Large intestine (tissue), 12 donors: ENCODE results near the gene LCN6. TPM values are rescaled to one million over a fixed set of nuclear protein-coding genes. Genes with fewer than 3 reads are reported as not detected.
"Not testable (repeated sequence)": the region's sequence is repeated elsewhere in the genome, so short reads cannot be mapped to it uniquely, and the experiment has no call there.

Experiments used
- DNase-seq, 2 donors: peaks; one replicate each; pipeline versions ENCODE4 v3.0.0 to v3.0.0-alpha.2; 2013
- H3K27ac ChIP-seq: one replicate; pipeline ENCODE4 v1.5.1; 2013; ENCODE audit warnings: low read length
- H3K27me3 ChIP-seq: 2 replicates; pipeline ENCODE4 v1.6.1; 2013; ENCODE audit warnings: low read length; ENCODE audit not compliant: control insufficient read depth, insufficient read depth
- H3K36me3 ChIP-seq: 2 replicates; pipeline ENCODE4 v1.6.1; 2013; ENCODE audit warnings: low read length; ENCODE audit not compliant: control insufficient read depth, insufficient read depth
- H3K4me1 ChIP-seq: one replicate; pipeline ENCODE4 v1.6.1; 2013; ENCODE audit warnings: low read length; ENCODE audit not compliant: control insufficient read depth, insufficient read depth
- H3K4me3 ChIP-seq: one replicate; pipeline ENCODE4 v1.5.1; 2013; ENCODE audit warnings: low read length
- H3K9me3 ChIP-seq: one replicate; pipeline ENCODE4 v1.6.1; 2013; ENCODE audit warnings: mild to moderate bottlenecking, low read depth, low read length, moderate library complexity; ENCODE audit not compliant: control insufficient read depth
- WGBS: methylation state at CpG from one replicate; pipeline ENCODE4 v1.1.5; 2013; ENCODE audit warnings: low lambda C conversion rate; ENCODE audit not compliant: insufficient coverage; 5-methylcytosine and 5-hydroxymethylcytosine counted together
- long read RNA-seq, 11 donors: transcript quantifications; one replicate each; lab custom pipeline, GENCODE V29; 2026
- polyA plus RNA-seq: library from polyadenylated mRNA; unstranded; fragments of 120-200 nt; gene quantifications from one replicate; pipeline ENCODE4 v1.2.1, GENCODE V29; 2013

Gene LCN6
- polyA plus RNA-seq = 2.8 TPM
- long read RNA-seq, donor 1 = 0 reads
- long read RNA-seq, donor 2 = 0 reads
- long read RNA-seq, donor 3 = 0 reads
- long read RNA-seq, donor 4 = 0 reads
- long read RNA-seq, donor 5 = 0 reads
- long read RNA-seq, donor 6 = 0 reads
- long read RNA-seq, donor 7 = 0 reads
- long read RNA-seq, donor 8, partial matches to known transcripts = 0 of 1 reads
- long read RNA-seq, donor 8, other reads (novel, unspliced or antisense) = 0 of 1 reads
- long read RNA-seq, donor 9 = 0 reads
- long read RNA-seq, donor 10 = 0 reads
- long read RNA-seq, donor 11 = 0 reads

- no peak for DNase-seq
- Histone ChIP-seq H3K36me3 (no peaks in the 10 kb centered on the region), H3K4me3 (no peak within 1 kb of the TSS), H3K9me3 (peaks cover 10% of the 10 kb centered on the region), H3K4me1 (peaks cover under 1% of the 10 kb centered on the region), H3K27me3 (peaks cover 2% of the 10 kb centered on the region), H3K27ac (no peak within 1 kb of the TSS)
- no CpG with 5 or more reads among the region's 8 CpGs for WGBS
Observed at GRCh38 chr9:136748201-136748600, at the start of gene LCN6. Gene LCN6, minus strand, starts transcription at chr9:136748525. Its CDS starts 42 bp downstream, at chr9:136748483.

GRCh38 chr9:136796775-136797347, 48.5 kb upstream of the LCN6 start:
- H3K4me1 ChIP-seq = peaks cover 84% of the 10 kb centered on the region
- H3K4me3 ChIP-seq = not testable (repeated sequence)
- WGBS = no CpG with 5 or more reads among the region's 10 CpGs
- H3K27me3 ChIP-seq = peaks cover 19% of the 10 kb centered on the region
- H3K36me3 ChIP-seq = peaks cover 17% of the 10 kb centered on the region
- peak; percentile 84 to 90 for DNase-seq
- H3K9me3 ChIP-seq = peaks cover 10% of the 10 kb centered on the region
- peak overlapping the region; percentile 100 for H3K27ac ChIP-seq

- peaks cover 19% of the 10 kb centered on the region for H3K27me3 ChIP-seq
- H3K4me3 ChIP-seq = peak within 1 kb of the TSS; percentile 17
- H3K36me3 ChIP-seq = peaks cover 17% of the 10 kb centered on the region
- H3K9me3 ChIP-seq = peaks cover 10% of the 10 kb centered on the region
- no peak for DNase-seq
- H3K4me1 ChIP-seq = peaks cover 81% of the 10 kb centered on the region
- H3K27ac ChIP-seq = peak within 1 kb of the TSS; percentile 100
- WGBS = no CpG with 5 or more reads among the region's 5 CpGs
Observed at GRCh38 chr9:136796238-136796774, 48.0 kb upstream of the LCN6 start, which contains the start of gene CCDC183. Gene CCDC183, plus strand, starts transcription at chr9:136796338. Its CDS starts 60 bp downstream, at chr9:136796398.

GRCh38 chr9:136795000-136795348, 46.6 kb upstream of the LCN6 start:
- WGBS = no CpG with 5 or more reads among the region's 6 CpGs
- Histone ChIP-seq H3K27ac (peak overlapping the region; percentile 100), H3K36me3 (peaks cover 17% of the 10 kb centered on the region), H3K4me1 (peaks cover 82% of the 10 kb centered on the region), H3K4me3 (no peak overlapping the region), H3K9me3 (peaks cover 10% of the 10 kb centered on the region), H3K27me3 (peaks cover 14% of the 10 kb centered on the region)
- no peak for DNase-seq

GRCh38 chr9:136794281-136794999, 46.1 kb upstream of the LCN6 start:
- H3K4me3 ChIP-seq = peak overlapping the region; percentile 17
- H3K27me3 ChIP-seq = peaks cover 9% of the 10 kb centered on the region
- H3K9me3 ChIP-seq = peaks cover 6% of the 10 kb centered on the region
- DNase-seq = no peak
- WGBS = no CpG with 5 or more reads among the region's 14 CpGs
- peak overlapping the region; percentile 100 for H3K27ac ChIP-seq
- H3K36me3 ChIP-seq = peaks cover 17% of the 10 kb centered on the region
- H3K4me1 ChIP-seq = peaks cover 82% of the 10 kb centered on the region

GRCh38 chr9:136793086-136793946, 45.0 kb upstream of the LCN6 start:
- H3K4me1 ChIP-seq = peaks cover 74% of the 10 kb centered on the region
- peaks cover 17% of the 10 kb centered on the region for H3K36me3 ChIP-seq
- no peaks in the 10 kb centered on the region for H3K27me3 ChIP-seq
- no peaks in the 10 kb centered on the region for H3K9me3 ChIP-seq
- DNase-seq = peak; percentile 95 to 99
- no CpG with 5 or more reads among the region's 17 CpGs for WGBS
- peak overlapping the region; percentile 100 for H3K27ac ChIP-seq
- H3K4me3 ChIP-seq = peak overlapping the region; percentile 98

GRCh38 chr9:136792321-136793085, 44.2 kb upstream of the LCN6 start:
- no peaks in the 10 kb centered on the region for H3K9me3 ChIP-seq
- H3K36me3 ChIP-seq = peaks cover 17% of the 10 kb centered on the region
- DNase-seq = peak in 1 of 2 donors; percentile 83
- H3K27ac ChIP-seq = peak overlapping the region; percentile 100
- H3K4me1 ChIP-seq = peaks cover 75% of the 10 kb centered on the region
- H3K4me3 ChIP-seq = peak overlapping the region; percentile 98
- WGBS = no CpG with 5 or more reads among the region's 15 CpGs
- H3K27me3 ChIP-seq = no peaks in the 10 kb centered on the region

- WGBS = no CpG with 5 or more reads among the region's 29 CpGs
Observed at GRCh38 chr9:136791516-136792276, 43.4 kb upstream of the LCN6 start.

More at GRCh38 chr9:136791516-136792276, 43.4 kb upstream of the LCN6 start:
- Histone ChIP-seq H3K4me3 (peak overlapping the region; percentile 98), H3K36me3 (peaks cover 17% of the 10 kb centered on the region), H3K27me3 (no peaks in the 10 kb centered on the region), H3K27ac (peak overlapping the region; percentile 100), H3K9me3 (no peaks in the 10 kb centered on the region), H3K4me1 (peaks cover 71% of the 10 kb centered on the region)
- DNase-seq = peak; percentile 85 to 87
